Measurements from ENCODE around the gene EMC8.

DNA sequence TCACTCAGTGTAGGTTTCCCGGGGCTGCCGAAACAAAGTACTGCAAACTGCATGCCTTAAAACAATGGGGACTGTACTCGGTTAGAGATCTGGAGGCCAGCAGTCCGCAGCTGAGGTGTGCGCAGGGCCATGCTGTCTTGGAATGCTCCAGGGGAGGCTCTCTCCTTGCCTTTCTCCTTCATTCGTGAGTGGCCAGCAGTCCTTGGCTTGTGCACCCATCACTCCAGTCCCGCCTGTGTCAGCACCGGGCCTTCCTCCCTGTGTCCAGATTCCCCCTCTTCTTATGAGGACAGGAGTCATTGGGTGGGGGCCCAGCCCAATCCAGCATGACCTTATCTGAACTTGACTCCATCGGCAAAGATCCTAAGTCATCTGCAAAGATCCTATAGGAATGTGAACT is 43.5 kb upstream of the EMC8 start:
- TF ChIP-seq, protein P1, sequence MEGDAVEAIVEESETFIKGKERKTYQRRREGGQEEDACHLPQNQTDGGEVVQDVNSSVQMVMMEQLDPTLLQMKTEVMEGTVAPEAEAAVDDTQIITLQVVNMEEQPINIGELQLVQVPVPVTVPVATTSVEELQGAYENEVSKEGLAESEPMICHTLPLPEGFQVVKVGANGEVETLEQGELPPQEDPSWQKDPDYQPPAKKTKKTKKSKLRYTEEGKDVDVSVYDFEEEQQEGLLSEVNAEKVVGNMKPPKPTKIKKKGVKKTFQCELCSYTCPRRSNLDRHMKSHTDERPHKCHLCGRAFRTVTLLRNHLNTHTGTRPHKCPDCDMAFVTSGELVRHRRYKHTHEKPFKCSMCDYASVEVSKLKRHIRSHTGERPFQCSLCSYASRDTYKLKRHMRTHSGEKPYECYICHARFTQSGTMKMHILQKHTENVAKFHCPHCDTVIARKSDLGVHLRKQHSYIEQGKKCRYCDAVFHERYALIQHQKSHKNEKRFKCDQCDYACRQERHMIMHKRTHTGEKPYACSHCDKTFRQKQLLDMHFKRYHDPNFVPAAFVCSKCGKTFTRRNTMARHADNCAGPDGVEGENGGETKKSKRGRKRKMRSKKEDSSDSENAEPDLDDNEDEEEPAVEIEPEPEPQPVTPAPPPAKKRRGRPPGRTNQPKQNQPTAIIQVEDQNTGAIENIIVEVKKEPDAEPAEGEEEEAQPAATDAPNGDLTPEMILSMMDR (conservative IDR thresholded peaks at IDR 0.05), result no peak
- no peak for TF ChIP-seq ZFX (IDR thresholded peaks at IDR 0.05)
